IPS-18a (cell line): ENCODE data around the gene OR4M2.
"Not testable (repeated sequence)": the region's sequence is repeated elsewhere in the genome, so short reads cannot be mapped to it uniquely, and the experiment has no call there.

Experiments used
- H3K27ac ChIP-seq: one replicate; pipeline ENCODE4 v1.5.1; 2013; ENCODE audit warnings: low read length
- H3K27me3 ChIP-seq: one replicate; pipeline ENCODE4 v1.6.1; 2013; ENCODE audit warnings: mild to moderate bottlenecking, low read length; ENCODE audit not compliant: control insufficient read depth, insufficient read depth
- H3K36me3 ChIP-seq: one replicate; pipeline ENCODE4 v1.6.1; 2013; ENCODE audit warnings: low read depth, low read length; ENCODE audit not compliant: control insufficient read depth
- H3K4me1 ChIP-seq: one replicate; pipeline ENCODE4 v1.6.1; 2013; ENCODE audit warnings: low read depth, low read length; ENCODE audit not compliant: control insufficient read depth
- H3K4me3 ChIP-seq: one replicate; pipeline ENCODE4 v1.5.1; 2013; ENCODE audit warnings: low read length
- H3K9ac ChIP-seq: one replicate; pipeline ENCODE4 v1.6.1; 2013; ENCODE audit warnings: mild to moderate bottlenecking, low read length, moderate library complexity
- H3K9me3 ChIP-seq: one replicate; pipeline ENCODE4 v1.6.1; 2013; ENCODE audit warnings: low read depth, low read length; ENCODE audit not compliant: control insufficient read depth

Gene OR4M2, protein sequence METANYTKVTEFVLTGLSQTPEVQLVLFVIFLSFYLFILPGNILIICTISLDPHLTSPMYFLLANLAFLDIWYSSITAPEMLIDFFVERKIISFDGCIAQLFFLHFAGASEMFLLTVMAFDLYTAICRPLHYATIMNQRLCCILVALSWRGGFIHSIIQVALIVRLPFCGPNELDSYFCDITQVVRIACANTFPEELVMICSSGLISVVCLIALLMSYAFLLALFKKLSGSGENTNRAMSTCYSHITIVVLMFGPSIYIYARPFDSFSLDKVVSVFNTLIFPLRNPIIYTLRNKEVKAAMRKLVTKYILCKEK

DNA sequence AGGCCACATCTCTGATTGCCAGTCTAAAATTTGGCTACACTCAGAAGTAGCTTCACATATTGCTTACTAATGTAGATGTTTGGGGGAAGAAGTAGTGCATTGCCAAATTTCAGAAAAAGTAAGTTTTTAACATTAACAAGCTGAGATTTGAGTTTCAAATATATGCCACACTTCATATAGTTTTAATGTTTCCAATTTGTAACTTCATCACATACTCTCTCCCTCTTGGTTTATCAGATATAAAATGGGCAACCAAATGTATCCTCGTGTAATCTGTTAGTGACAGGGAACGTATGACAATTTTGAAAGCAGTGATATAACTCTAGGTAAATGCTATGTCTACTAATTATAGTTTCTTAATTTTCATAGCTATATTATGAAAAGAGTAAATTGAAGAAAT is at the start of gene OR4M2:
Gene OR4M2, plus strand, starts transcription at position 301 of the 400 bp plus-strand sequence. Its CDS starts 98 bp downstream, at position 399.
- not testable (repeated sequence) for H3K27me3 ChIP-seq, H3K9me3 ChIP-seq, H3K36me3 ChIP-seq, H3K4me3 ChIP-seq, H3K27ac ChIP-seq, H3K9ac ChIP-seq, H3K4me1 ChIP-seq

DNA sequence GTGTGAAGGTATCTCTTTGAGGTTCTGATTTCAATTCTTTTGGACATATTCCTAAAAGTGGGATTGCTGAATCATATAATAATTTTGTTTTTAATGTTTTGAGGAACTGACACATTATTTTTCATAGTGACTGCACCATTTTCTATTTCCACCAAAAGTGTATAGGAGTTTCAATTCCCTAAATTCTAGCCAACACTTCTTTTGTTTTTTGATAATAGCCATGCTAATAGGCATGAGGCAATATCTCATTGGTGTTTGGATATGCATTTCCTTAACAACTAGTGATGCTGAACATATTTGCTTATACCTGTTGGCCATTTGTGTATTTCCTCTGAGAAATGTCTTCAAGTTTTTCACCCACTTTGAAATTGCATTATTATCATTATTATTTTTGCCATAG is 11.1 kb upstream of the OR4M2 start:
- H3K4me3 ChIP-seq, H3K27ac ChIP-seq, H3K36me3 ChIP-seq, H3K4me1 ChIP-seq, H3K27me3 ChIP-seq, H3K9me3 ChIP-seq, H3K9ac ChIP-seq: not testable (repeated sequence)

DNA sequence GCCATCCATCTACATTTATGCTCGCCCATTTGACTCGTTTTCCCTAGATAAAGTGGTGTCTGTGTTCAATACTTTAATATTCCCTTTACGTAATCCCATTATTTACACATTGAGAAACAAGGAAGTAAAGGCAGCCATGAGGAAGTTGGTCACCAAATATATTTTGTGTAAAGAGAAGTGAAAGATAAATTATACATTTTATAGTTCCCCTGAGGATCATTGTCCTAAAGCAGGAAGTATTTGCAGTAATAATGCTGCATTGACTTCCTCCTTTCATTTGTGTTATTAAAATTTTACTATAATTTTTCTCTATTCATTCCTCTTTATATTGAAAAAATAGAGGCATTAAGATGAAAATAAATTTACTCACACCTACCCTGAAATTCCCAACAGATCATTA is 1.1 kb downstream of the OR4M2 start:
- H3K4me1 ChIP-seq, H3K9me3 ChIP-seq, H3K9ac ChIP-seq, H3K4me3 ChIP-seq, H3K36me3 ChIP-seq, H3K27ac ChIP-seq, H3K27me3 ChIP-seq: not testable (repeated sequence)

DNA sequence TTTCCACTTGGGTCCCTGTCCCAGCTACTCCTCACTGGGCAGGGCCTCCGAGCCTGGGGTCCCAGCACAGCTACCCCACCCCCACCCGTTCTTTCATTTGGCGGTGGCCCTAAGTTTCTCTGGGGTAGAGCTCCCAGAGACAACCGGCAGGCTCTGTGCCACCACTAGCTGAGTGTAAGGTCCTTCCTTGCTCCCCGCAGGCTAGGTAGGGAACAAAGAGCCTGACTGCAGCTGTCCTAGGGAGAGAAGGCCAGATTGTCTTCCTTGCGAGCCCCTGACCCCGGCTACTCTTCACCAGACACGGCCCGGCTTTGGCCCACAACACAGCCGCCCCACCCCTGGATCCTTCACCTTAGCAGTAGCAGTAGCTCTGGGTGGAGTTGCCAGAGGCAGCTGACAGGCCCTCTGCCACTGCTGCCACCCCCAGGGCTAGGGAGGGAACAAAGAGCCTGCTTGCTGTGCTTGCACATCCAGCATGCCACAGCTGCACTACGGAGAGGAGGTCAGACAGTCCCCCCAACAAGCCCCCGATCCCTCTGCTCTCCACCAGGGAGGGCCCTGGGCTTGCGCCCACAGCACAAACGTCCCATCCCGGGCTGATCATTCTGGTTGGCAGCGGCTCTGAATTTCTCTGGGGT is 18.4 kb downstream of the OR4M2 start:
- not testable (repeated sequence) for H3K27me3 ChIP-seq, H3K27ac ChIP-seq, H3K4me3 ChIP-seq

DNA sequence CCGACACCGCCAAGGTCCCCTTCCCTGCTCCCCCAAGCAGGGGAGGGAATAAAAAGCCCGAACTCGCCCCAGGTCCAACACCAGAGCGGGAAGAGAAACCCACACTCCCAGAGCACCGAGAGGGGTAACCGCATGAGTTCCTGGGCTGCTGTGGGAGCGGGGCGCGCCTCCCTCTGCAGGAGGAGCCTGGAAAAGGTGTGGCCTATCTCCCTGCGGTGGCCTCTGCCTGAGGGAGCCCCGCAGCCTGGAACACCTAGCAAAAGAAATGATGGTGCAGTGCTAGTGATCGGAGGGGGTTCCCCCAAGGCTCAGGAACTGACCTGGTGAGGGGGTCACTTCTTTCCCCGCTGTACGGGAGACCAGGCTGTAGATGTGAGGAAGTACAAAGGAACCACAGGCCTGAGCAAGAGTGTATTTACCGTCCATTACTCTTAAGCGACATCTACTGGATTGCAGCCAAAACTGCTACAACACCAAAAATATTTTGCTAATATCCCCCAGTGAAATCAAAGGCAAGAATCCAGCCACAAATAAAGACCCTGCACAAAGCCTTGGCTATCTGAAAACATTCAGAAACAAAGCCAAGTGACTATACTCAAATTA is 19.1 kb downstream of the OR4M2 start:
- H3K27me3 ChIP-seq, H3K36me3 ChIP-seq, H3K4me3 ChIP-seq, H3K9ac ChIP-seq, H3K27ac ChIP-seq, H3K4me1 ChIP-seq, H3K9me3 ChIP-seq: not testable (repeated sequence)

More for the DNA sequence above, 18.4 kb downstream of the OR4M2 start:
- not testable (repeated sequence) for H3K9me3 ChIP-seq, H3K4me1 ChIP-seq, H3K9ac ChIP-seq, H3K36me3 ChIP-seq

DNA sequence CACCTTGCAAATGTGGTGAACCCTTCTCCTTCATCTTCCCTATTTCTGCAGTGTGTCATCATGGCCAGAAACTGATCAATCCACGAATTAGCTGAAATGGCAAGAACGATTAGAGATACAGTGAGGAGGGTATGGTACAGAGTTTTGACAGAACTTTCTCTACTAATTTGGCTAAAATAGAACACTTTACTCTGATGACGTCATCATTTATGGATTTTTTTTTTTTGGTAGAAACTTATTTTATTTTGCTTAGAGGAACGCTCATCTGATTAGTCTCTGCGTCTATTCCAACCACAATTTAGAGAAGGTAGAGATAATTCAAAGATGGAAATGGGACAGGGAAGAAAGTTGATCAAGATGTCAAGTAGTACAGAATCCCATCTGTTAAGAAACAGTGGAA is 41.7 kb downstream of the OR4M2 start:
- not testable (repeated sequence) for H3K9me3 ChIP-seq, H3K36me3 ChIP-seq, H3K27me3 ChIP-seq, H3K4me3 ChIP-seq, H3K27ac ChIP-seq, H3K9ac ChIP-seq, H3K4me1 ChIP-seq
